ENCODE measurements around the gene YEATS2.

DNA sequence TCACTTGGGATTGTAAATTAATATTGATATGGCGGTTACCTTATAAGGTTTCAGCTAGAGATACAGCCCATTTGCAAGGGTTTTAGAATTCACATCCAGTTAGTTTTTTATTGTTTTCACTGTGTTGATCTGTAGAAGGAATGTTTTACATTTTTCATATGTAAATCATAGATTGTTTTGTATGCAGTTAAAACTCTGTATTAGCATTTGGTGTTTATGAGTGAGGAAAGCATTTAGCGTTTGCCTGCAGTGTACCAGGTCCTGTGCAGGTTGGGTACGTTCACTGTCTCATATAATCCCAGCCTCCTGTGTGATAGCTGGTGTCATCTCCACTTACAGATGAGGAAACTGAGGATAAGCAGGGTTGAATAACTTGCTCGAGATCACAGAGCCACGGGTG lies 104.0 kb downstream of the YEATS2 start:
- TF ChIP-seq CTCF (IDR thresholded peaks at IDR 0.05) (no peak), POLR2A (IDR thresholded peaks at IDR 0.05) (no peak)

Data from lower leg skin (tissue), 3 donors.